ENCODE measurements around the gene NUP107. TPM values are rescaled to one million over a fixed set of nuclear protein-coding genes. Genes with fewer than 3 reads are reported as not detected.
"Not testable (repeated sequence)": the region's sequence is repeated elsewhere in the genome, so short reads cannot be mapped to it uniquely, and the experiment has no call there.

Gene NUP107
- total RNA-seq, 4 donors from 2014 or later = 36.1 to 83.6 (median 43.5) TPM

DNA sequence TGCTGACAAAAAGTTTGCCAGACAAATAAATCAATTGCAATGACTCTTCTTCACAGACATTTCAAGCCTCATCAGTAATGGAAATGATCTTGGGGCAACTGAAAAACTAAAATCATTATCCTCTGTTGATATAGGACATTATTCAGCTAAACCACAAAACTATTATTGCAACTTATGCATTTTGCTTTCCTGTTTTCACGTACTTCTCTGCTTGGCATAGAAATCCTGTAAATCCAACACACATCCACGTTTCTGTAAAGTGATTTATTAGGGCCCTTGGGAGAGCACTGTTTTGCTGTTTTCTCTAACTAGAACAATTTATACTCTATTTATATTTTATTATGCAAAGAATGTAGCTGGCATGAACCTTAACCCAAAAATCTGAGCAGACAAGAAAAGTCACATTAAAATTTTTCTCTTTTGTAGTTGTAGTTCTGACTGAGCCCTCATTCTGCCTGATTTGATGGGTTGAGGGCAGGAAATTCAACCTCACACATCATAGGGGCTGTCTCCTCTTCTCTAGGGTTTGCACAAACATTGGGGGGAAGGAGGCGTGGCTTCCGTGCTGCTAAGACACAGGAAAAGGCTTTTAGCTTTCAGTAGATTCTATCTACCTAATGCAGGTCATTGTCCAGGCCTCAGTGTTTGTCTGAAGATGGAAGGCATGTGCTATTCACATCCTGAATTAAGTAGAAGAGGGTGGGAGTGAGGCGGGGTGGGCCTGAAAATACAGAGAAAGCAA lies 11.5 kb upstream of the NUP107 start:
- Histone ChIP-seq H3K27ac (no peak overlapping the region), H3K36me3 (no peaks in the 10 kb centered on the region), H3K27me3 (no peaks in the 10 kb centered on the region), H3K9me3 (no peaks in the 10 kb centered on the region), H3K4me3 (replicated peaks in 1 of 3) (no peak overlapping the region), H3K4me1 (no peaks in the 10 kb centered on the region)
- TF ChIP-seq, protein P1, sequence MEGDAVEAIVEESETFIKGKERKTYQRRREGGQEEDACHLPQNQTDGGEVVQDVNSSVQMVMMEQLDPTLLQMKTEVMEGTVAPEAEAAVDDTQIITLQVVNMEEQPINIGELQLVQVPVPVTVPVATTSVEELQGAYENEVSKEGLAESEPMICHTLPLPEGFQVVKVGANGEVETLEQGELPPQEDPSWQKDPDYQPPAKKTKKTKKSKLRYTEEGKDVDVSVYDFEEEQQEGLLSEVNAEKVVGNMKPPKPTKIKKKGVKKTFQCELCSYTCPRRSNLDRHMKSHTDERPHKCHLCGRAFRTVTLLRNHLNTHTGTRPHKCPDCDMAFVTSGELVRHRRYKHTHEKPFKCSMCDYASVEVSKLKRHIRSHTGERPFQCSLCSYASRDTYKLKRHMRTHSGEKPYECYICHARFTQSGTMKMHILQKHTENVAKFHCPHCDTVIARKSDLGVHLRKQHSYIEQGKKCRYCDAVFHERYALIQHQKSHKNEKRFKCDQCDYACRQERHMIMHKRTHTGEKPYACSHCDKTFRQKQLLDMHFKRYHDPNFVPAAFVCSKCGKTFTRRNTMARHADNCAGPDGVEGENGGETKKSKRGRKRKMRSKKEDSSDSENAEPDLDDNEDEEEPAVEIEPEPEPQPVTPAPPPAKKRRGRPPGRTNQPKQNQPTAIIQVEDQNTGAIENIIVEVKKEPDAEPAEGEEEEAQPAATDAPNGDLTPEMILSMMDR (IDR thresholded peaks at IDR 0.05) = no peak
- no peak for TF ChIP-seq POLR2A (IDR thresholded peaks at IDR 0.05)
- intact Hi-C loops (cut with DNase I) = no loop called here
- peak; percentile 11 to 33 for DNase-seq
- 39 to 46% methylated on average over 5 of the region's 5 CpGs for WGBS, 2 donors

DNA sequence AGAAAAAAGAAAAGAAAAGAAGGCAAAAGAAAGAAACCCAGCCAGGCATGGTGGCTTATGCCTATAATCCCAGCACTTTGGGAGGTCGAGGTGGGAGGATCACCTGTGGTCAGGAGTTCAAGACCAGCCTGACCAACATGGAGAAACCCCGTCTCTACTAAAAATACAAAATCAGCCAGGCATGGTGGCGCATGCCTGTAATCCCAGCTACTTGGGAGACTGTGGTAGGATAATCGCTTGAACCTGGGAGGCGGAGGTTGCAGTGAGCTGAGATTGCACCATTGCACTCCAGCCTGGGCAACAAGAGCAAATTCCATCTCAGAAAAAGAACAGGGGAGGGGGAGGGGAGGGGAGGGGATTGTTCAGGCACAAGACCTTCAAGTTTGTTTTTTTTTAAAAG lies 9.9 kb upstream of the NUP107 start:
- H3K27me3 ChIP-seq; H3K27ac ChIP-seq; H3K9me3 ChIP-seq; intact Hi-C loops (cut with DNase I); H3K4me3 ChIP-seq (replicated peaks in 1 of 3); H3K36me3 ChIP-seq; H3K4me1 ChIP-seq; DNase-seq: not testable (repeated sequence)
- 89 to 90% methylated on average over 5 of the region's 5 CpGs for WGBS, 2 donors

DNA sequence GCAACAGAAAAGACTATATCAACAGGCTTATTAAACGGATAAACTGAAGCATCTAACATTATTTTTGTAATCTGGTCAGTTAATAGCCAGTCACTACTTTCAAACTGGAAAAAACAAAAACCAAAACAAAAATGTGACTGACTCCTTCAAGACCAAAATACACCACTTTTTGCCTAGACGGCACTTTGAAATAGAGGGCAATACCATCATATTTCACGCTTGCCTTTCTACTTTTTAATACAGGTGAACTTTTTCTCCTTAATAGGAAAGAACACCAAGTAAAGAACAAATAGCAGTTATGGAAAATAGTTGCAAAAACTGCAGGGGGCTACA lies 550 bp upstream of the NUP107 start:
- peak overlapping the region; percentile 40 to 77 (median 75) for H3K27ac ChIP-seq
- TF ChIP-seq, protein P1 (IDR thresholded peaks at IDR 0.05) = no peak
- TF ChIP-seq POLR2A (IDR thresholded peaks at IDR 0.05) = no peak
- no peak for DNase-seq
- WGBS, 2 donors = 45 to 54% methylated on average over 3 of the region's 3 CpGs
- H3K9me3 ChIP-seq = no peaks in the 10 kb centered on the region
- peak overlapping the region in 2 of 3 donors; percentile 64 to 82 for H3K4me3 ChIP-seq (replicated peaks in 1 of 3)
- H3K36me3 ChIP-seq = peaks cover 0 to 3% of the 10 kb centered on the region in 2 donors
- intact Hi-C loops (cut with DNase I) = loop anchor here (10.0 kb wide), 1 partner anchor 331 kb away; no protein-coding TSS in a partner anchor
- H3K4me1 ChIP-seq = peaks cover 6 to 9% of the 10 kb centered on the region in 2 donors
- no peaks in the 10 kb centered on the region for H3K27me3 ChIP-seq

DNA sequence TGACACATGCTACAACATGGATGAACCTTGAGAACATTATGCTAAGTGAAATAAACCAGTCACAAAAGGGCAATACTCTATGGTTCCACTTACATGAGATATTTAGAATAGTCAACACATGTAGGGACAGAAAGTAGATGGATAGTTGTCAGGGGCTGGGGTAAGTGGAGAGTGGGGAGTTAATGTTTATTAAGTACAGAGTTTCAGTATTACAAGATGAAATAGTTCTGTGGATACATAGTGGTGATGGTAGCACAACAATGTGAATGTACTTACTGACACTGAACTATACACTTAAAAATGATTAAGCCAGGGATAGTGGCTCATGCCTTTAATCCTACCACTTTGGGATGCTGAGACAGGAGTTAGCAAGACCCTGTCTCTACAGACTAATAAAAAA lies 8.7 kb downstream of the NUP107 start:
- peaks cover 27 to 46% of the 10 kb centered on the region in 2 donors for H3K36me3 ChIP-seq
- no peaks in the 10 kb centered on the region for H3K4me1 ChIP-seq
- TF ChIP-seq, protein P1 (IDR thresholded peaks at IDR 0.05) = no peak
- TF ChIP-seq POLR2A (IDR thresholded peaks at IDR 0.05) = no peak
- H3K27me3 ChIP-seq = no peaks in the 10 kb centered on the region
- no peak overlapping the region for H3K4me3 ChIP-seq (replicated peaks in 1 of 3)
- no peak for DNase-seq
- H3K27ac ChIP-seq = no peak overlapping the region
- intact Hi-C loops (cut with DNase I) = no loop called here
- H3K9me3 ChIP-seq = no peaks in the 10 kb centered on the region

DNA sequence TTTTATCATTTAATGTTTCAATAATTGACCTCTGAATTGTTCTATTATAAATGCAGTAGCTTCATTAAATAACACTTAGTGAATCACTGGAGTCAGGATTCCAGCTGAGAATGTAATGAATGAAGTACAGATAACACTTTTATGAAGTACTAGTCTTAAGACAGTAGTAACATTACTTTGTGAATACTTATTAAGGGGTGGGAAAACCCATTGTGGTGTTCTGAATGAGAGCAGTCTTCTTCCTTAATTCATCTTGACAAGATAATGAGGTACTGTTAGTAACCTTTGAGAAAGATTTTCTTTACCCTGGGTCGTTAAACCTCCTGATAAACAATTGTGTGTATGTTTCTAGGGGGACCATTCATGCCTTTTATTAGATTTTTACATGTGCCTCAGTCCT lies 12.7 kb downstream of the NUP107 start:
- Histone ChIP-seq H3K27me3 (no peaks in the 10 kb centered on the region), H3K4me1 (no peaks in the 10 kb centered on the region), H3K4me3 (replicated peaks in 1 of 3) (no peak overlapping the region), H3K27ac (no peak overlapping the region), H3K36me3 (peaks cover 29 to 46% of the 10 kb centered on the region in 2 donors), H3K9me3 (no peaks in the 10 kb centered on the region)
- TF ChIP-seq POLR2A (IDR thresholded peaks at IDR 0.05) = no peak
- TF ChIP-seq, protein P1 (IDR thresholded peaks at IDR 0.05) = no peak
- 86 to 95% methylated on average over 1 of the region's 1 CpG for WGBS, 2 donors
- intact Hi-C loops (cut with DNase I) = no loop called here
- no peak for DNase-seq
